ENCODE data around the gene FBXL7.

Gene FBXL7

DNA sequence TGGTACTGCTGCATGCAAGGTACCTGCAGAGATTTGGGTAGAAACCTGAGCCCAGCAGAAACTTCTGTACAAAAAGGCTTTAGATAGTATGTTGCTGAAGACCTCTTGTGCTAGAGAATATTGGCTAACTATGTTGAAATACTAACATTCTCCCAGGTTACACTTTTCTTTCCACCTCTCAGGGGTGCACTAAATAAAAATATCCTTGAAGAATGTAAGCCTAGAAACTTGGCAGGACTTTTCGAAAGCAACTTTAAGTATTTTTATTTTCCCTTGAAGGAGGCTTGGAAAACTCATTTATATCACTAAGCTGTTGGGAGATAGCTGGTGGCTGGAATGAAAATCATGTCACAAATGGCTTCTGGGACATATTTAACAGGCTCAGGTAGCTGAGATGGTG is 50.0 kb downstream of the FBXL7 start:
- FAIRE-seq: no peak
- DNase-seq (ENCODE audit: insufficient read length, low spot score): no peak
- TF ChIP-seq, protein P1, sequence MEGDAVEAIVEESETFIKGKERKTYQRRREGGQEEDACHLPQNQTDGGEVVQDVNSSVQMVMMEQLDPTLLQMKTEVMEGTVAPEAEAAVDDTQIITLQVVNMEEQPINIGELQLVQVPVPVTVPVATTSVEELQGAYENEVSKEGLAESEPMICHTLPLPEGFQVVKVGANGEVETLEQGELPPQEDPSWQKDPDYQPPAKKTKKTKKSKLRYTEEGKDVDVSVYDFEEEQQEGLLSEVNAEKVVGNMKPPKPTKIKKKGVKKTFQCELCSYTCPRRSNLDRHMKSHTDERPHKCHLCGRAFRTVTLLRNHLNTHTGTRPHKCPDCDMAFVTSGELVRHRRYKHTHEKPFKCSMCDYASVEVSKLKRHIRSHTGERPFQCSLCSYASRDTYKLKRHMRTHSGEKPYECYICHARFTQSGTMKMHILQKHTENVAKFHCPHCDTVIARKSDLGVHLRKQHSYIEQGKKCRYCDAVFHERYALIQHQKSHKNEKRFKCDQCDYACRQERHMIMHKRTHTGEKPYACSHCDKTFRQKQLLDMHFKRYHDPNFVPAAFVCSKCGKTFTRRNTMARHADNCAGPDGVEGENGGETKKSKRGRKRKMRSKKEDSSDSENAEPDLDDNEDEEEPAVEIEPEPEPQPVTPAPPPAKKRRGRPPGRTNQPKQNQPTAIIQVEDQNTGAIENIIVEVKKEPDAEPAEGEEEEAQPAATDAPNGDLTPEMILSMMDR (IDR thresholded peaks at IDR 0.05; ENCODE audit: insufficient read depth, missing control alignments): no peak

GRCh38 chr5:15550502-15551112 is 50.6 kb downstream of the FBXL7 start:
- FAIRE-seq: no peak
- DNase-seq (ENCODE audit: insufficient read length, low spot score): no peak
- TF ChIP-seq, protein P1 (IDR thresholded peaks at IDR 0.05; ENCODE audit: insufficient read depth, missing control alignments): no peak

- FAIRE-seq (no peak), DNase-seq (ENCODE audit: insufficient read length, low spot score) (no peak)
- TF ChIP-seq, protein P1 (IDR thresholded peaks at IDR 0.05; ENCODE audit: insufficient read depth, missing control alignments): no peak
Observed at GRCh38 chr5:15551113-15551504, 51.1 kb downstream of the FBXL7 start.

- FAIRE-seq (no peak), DNase-seq (ENCODE audit: insufficient read length, low spot score) (no peak)
- TF ChIP-seq, protein P1 (IDR thresholded peaks at IDR 0.05; ENCODE audit: insufficient read depth, missing control alignments): no peak
Observed at GRCh38 chr5:15554542-15554941, 54.6 kb downstream of the FBXL7 start.

DNA sequence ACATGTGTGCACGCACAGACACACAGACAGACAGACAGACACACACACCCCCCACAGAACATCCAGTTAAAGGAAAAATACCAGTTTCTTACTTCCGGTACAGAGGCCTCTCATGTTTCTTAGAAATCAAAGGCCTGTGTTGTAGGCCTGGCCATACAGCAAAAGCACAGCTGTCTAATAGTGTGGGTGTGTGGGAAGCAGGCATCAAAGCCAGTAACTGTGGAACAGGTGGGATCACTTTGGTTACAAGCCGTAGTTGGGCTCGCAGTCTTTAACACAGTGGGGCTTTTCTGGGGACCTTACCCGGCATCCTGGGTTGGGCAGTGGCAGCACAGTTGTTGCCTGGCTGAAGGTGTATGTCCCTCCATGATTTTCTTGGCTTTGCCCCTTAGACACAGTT is 55.2 kb downstream of the FBXL7 start:
- DNase-seq (ENCODE audit: insufficient read length, low spot score): no peak
- FAIRE-seq: no peak
- TF ChIP-seq, protein P1 (IDR thresholded peaks at IDR 0.05; ENCODE audit: insufficient read depth, missing control alignments): no peak

GRCh38 chr5:15558240-15558639 is 58.3 kb downstream of the FBXL7 start:
- no peak for FAIRE-seq
- TF ChIP-seq, protein P1 (IDR thresholded peaks at IDR 0.05; ENCODE audit: insufficient read depth, missing control alignments): no peak

GRCh38 chr5:15558681-15559080 is 58.7 kb downstream of the FBXL7 start:
- no peak for DNase-seq (ENCODE audit: insufficient read length, low spot score)
- FAIRE-seq: no peak
- TF ChIP-seq, protein P1 (IDR thresholded peaks at IDR 0.05; ENCODE audit: insufficient read depth, missing control alignments): no peak

More at GRCh38 chr5:15558240-15558639, 58.3 kb downstream of the FBXL7 start:
- no peak for DNase-seq (ENCODE audit: insufficient read length, low spot score)
